CD14-positive monocyte (primary cell): ENCODE measurements around the gene AASDH. TPM values are rescaled to one million over a fixed set of nuclear protein-coding genes. Genes with fewer than 3 reads are reported as not detected.

Experiments
- DNase-seq, 3 donors: peaks; one replicate each; pipeline ENCODE4 v3.0.0-alpha.2; 2011 to 2022
- H2AFZ ChIP-seq: 2 replicates; pipeline ENCODE4 v1.6.0; 2012; ENCODE audit warnings: mild to moderate bottlenecking, low read depth, low read length, inconsistent platforms; ENCODE audit not compliant: insufficient read depth, poor library complexity, severe bottlenecking
- H3K27ac ChIP-seq, 2 donors: 1 replicate in 1 of 2; 2 replicates in 1 of 2; pipeline ENCODE4 v1.5.1; 2012 to 2013; ENCODE audit warnings: low read length in 2 of 2, control low read depth in 1 of 2, inconsistent platforms in 1 of 2, low read depth in 1 of 2, mild to moderate bottlenecking in 1 of 2
- H3K27me3 ChIP-seq, 2 donors: one replicate each; pipeline versions ENCODE4 v1.6.0 to v1.6.1; 2011 to 2013; ENCODE audit warnings: low read length in 2 of 2; ENCODE audit not compliant: control insufficient read depth in 2 of 2, insufficient read depth in 2 of 2
- H3K36me3 ChIP-seq, 2 donors: replicated peaks in 1 of 2; 1 replicate in 1 of 2; 2 replicates in 1 of 2; pipeline versions ENCODE4 v1.5.1 to v1.6.1; 2012 to 2013; ENCODE audit warnings: low read length in 2 of 2, control low read depth in 1 of 2, inconsistent platforms in 1 of 2, mild to moderate bottlenecking in 1 of 2; ENCODE audit not compliant: insufficient read depth in 2 of 2, control insufficient read depth in 1 of 2
- H3K4me1 ChIP-seq, 2 donors: 1 replicate in 1 of 2; 2 replicates in 1 of 2; pipeline versions ENCODE4 v1.5.1 to v1.6.1; 2012 to 2013; ENCODE audit warnings: low read length in 2 of 2, control low read depth in 1 of 2, inconsistent platforms in 1 of 2, mild to moderate bottlenecking in 1 of 2, moderate library complexity in 1 of 2; ENCODE audit not compliant: insufficient read depth in 2 of 2, control insufficient read depth in 1 of 2
- H3K4me2 ChIP-seq: replicated peaks from 2 replicates; pipeline ENCODE3; 2012; ENCODE audit warnings: low read length, moderate library complexity, mild to moderate bottlenecking; ENCODE audit not compliant: poor library complexity, severe bottlenecking; ENCODE audit errors: extremely low read depth
- H3K4me3 ChIP-seq, 3 experiments: fragments of 200-600 bp in 1 of 3; sonication (generic) in 1 of 3; replicated peaks in 1 of 3; 1 replicate in 2 of 3; 2 replicates in 1 of 3; pipeline ENCODE4 v1.5.1; 2011 to 2013; ENCODE audit warnings: low read length in 3 of 3, mild to moderate bottlenecking in 3 of 3, control low read depth in 2 of 3, low read depth in 2 of 3, inconsistent platforms in 1 of 3, moderate library complexity in 1 of 3
- H3K79me2 ChIP-seq: 2 replicates; pipeline ENCODE4 v1.6.0; 2012; ENCODE audit warnings: mild to moderate bottlenecking, control low read depth, inconsistent platforms, low read length, moderate library complexity; ENCODE audit not compliant: insufficient read depth
- H3K9ac ChIP-seq: 2 replicates; pipeline ENCODE4 v1.6.0; 2017; ENCODE audit warnings: low read length, mild to moderate bottlenecking; ENCODE audit not compliant: insufficient read depth, poor library complexity, severe bottlenecking
- H3K9me3 ChIP-seq, 2 donors: replicated peaks in 1 of 2; 1 replicate in 1 of 2; 2 replicates in 1 of 2; pipeline versions ENCODE4 v1.5.1 to v1.6.1; 2012 to 2013; ENCODE audit warnings: low read length in 2 of 2, control low read depth in 1 of 2; ENCODE audit not compliant: control insufficient read depth in 1 of 2, insufficient read depth in 1 of 2
- H4K20me1 ChIP-seq: 2 replicates; pipeline ENCODE4 v1.6.0; 2012; ENCODE audit warnings: mild to moderate bottlenecking, low read length, control low read depth, moderate library complexity; ENCODE audit not compliant: insufficient read depth
- H3K27ac Mint-ChIP-seq, 7 donors: one replicate each; pipeline ENCODE4 v1.8.0; 2020; ENCODE audit warnings: mild to moderate bottlenecking in 7 of 7, mixed read lengths in 7 of 7, moderate library complexity in 6 of 7, inconsistent platforms in 2 of 7
- H3K27me3 Mint-ChIP-seq, 3 donors: one replicate each; pipeline ENCODE4 v1.8.0; 2021 to 2022; ENCODE audit warnings: low read depth in 3 of 3, mild to moderate bottlenecking in 3 of 3, mixed read lengths in 3 of 3, moderate library complexity in 3 of 3, inconsistent platforms in 1 of 3
- H3K36me3 Mint-ChIP-seq, 2 donors: one replicate each; pipeline ENCODE4 v1.8.0; 2020; ENCODE audit warnings: mixed read lengths in 2 of 2, inconsistent platforms in 1 of 2, mild to moderate bottlenecking in 1 of 2
- H3K4me1 Mint-ChIP-seq: one replicate; pipeline ENCODE4 v1.8.0; 2020; ENCODE audit warnings: mild to moderate bottlenecking, mixed read lengths
- H3K4me3 Mint-ChIP-seq, 2 donors: one replicate each; pipeline ENCODE4 v1.8.0; 2020; ENCODE audit warnings: mild to moderate bottlenecking in 2 of 2, mixed read lengths in 2 of 2, moderate library complexity in 1 of 2
- H3K9me3 Mint-ChIP-seq, 7 donors: one replicate each; pipeline ENCODE4 v1.8.0; 2020 to 2022; ENCODE audit warnings: mixed read lengths in 7 of 7, mild to moderate bottlenecking in 6 of 7, moderate library complexity in 6 of 7, inconsistent platforms in 2 of 7
- CTCF ChIP-seq: fragments of 200-600 bp; IDR thresholded peaks from one replicate; pipeline ENCODE4 v1.8.0; 2022; ENCODE audit warnings: antibody characterized with exemption, mild to moderate bottlenecking
- WGBS: methylation state at CpG from one replicate; pipeline ENCODE4 v1.1.5; 2013; ENCODE audit warnings: missing lambda C conversion rate; ENCODE audit not compliant: insufficient coverage; 5-methylcytosine and 5-hydroxymethylcytosine counted together
- intact Hi-C, 2 donors: fragments of 100-400 bp; cut with micrococcal nuclease; formaldehyde crosslinking; loops; one replicate each; pipeline versions ENCODE4 v1.15.0 to v1.15.1; 2023
- polyA plus RNA-seq, 3 donors: library from polyadenylated mRNA; depleted of rRNA in 1 of 3; unstranded in 2 of 3; stranded (reverse) in 1 of 3; fragments of 300-500 nt in 2 of 3; fragments of >200 nt in 1 of 3; fragmentation: Illumina TruSeq in 2 of 3; gene quantifications; 1 replicate in 2 of 3; 2 replicates in 1 of 3; pipeline ENCODE4 v1.2.3, GENCODE V29; 2012 to 2021
- small RNA-seq: library from RNA; depleted of rRNA; stranded (forward); fragments of <200 nt; gene quantifications from one replicate; pipeline ENCODE3, GENCODE V24; 2012; ENCODE audit warnings: low read depth; ENCODE audit not compliant: insufficient read length

The AASDH gene
- polyA plus RNA-seq, 3 donors, result 5.9 to 6.9 (median 6.2) TPM

DNA sequence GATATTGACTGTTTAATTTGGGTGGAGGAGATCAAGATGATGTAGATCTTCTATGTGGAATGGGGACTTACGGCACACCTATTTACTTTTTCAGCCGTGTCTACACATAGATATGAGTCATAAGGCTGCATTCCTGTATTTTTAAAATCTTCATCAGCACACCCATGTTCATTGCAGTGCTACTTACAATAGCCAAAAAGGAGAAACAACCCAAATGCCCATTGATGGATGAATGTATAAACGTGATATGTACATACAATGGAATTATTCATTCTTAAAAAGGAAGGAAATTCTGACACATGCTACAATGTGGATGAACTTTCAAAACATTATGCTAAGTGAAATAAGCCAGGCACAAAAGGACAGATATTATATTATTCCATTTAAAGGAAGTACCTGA lies 98.6 kb downstream of the AASDH start:
- no peak overlapping the region for H3K4me3 Mint-ChIP-seq
- no peaks in the 10 kb centered on the region for H3K27me3 ChIP-seq
- no peaks in the 10 kb centered on the region for H3K4me1 ChIP-seq
- no peak overlapping the region for H2AFZ ChIP-seq
- no peaks in the 10 kb centered on the region for H3K79me2 ChIP-seq
- no peaks in the 10 kb centered on the region for H3K9me3 ChIP-seq
- H3K4me1 Mint-ChIP-seq, result peaks cover 9% of the 10 kb centered on the region
- intact Hi-C loops, result no loop called here
- H3K36me3 ChIP-seq, result no peaks in the 10 kb centered on the region
- H3K36me3 Mint-ChIP-seq, result no peaks in the 10 kb centered on the region
- no peaks in the 10 kb centered on the region for H4K20me1 ChIP-seq
- no peak for TF ChIP-seq CTCF
- no peak overlapping the region for H3K4me2 ChIP-seq
- no peak for DNase-seq
- WGBS, result no CpG with 5 or more reads among the region's 3 CpGs
- no peak overlapping the region for H3K9ac ChIP-seq
- H3K4me3 ChIP-seq, result no peak overlapping the region
- H3K27ac ChIP-seq, result no peak overlapping the region
- no peak overlapping the region for H3K27ac Mint-ChIP-seq
- peaks cover 2 to 15% (median 9%) of the 10 kb centered on the region in 7 donors for H3K9me3 Mint-ChIP-seq
- no peaks in the 10 kb centered on the region for H3K27me3 Mint-ChIP-seq

Small RNA genes lying within 50 kb of the gene (small RNA-seq; reads per million reads assigned to genes)
- not detected for gene RNU6-197P

Other genes with a start within 250 kb of the AASDH start
- 1 to 10 TPM in 2 of 3 donors, under 1 TPM in 1; 0.83 to 1.5 (median 1.4) TPM for gene PPAT, start 48.1 kb upstream of the AASDH start, polyA plus RNA-seq
- gene PAICS, start 48.8 kb upstream of the AASDH start, polyA plus RNA-seq, result 10 to 100 TPM in 1 of 3 donors, 1 to 10 TPM in 2; 4.9 to 10.3 (median 8.7) TPM
- gene SRP72, start 80.1 kb upstream of the AASDH start, polyA plus RNA-seq, result 100 to 1,000 TPM in 2 of 3 donors, 10 to 100 TPM in 1; 54.4 to 140 (median 103) TPM
- not detected for gene ARL9, start 118.3 kb upstream of the AASDH start, polyA plus RNA-seq